GM12875 (cell line): Measurements from ENCODE around the gene PIP4K2A.

Experiments used
- H3K4me3 ChIP-seq: one replicate; pipeline ENCODE4 v1.5.1; 2011; ENCODE audit warnings: low read depth, low read length, control low read depth
- TF ChIP-seq, protein P1 (sequence below): IDR thresholded peaks from 2 replicates; pipeline ENCODE4 v1.5.1; 2011; ENCODE audit warnings: low read depth, mild to moderate bottlenecking, control low read depth, inconsistent platforms, low read length, moderate library complexity, borderline replicate concordance; ENCODE audit not compliant: insufficient read depth

Gene PIP4K2A

DNA sequence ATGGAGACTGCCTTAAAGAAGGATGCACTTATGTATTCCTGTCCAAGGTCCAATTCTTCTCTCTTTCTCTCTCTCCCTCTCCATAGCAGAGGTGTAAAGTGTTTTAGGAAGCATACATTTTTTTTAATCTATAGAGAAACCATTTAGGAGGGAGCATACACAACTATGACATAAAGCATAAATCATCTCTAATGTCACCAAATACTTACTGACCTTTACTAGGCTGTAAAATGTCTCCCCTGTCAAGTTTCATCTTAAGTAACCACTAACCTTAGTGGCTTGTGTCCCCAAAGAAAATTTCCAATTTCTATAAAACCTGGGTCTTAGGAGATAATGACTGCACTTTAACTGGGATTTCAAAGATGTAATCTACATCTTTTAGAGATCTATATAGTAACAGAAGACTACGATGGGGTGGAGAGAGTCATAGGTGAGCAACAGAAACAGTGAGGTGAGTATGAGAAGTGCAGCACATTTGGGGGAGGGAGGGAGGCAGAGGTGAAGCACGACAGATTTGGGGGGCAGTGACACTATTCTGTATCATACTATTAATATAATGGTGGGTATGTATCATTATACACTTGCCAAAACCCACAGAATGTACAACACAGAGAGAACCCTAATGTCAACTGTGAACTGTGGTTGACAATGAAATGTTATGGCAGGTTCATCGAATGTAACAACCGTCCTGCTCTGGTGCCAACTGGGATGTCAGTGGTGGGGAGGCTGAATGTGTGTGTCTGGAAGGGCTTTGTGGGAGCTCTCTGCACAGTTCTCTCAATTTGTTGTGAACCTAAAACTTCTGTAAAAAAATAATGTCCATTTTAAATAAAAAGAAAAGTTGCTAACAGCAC is 79.5 kb downstream of the PIP4K2A start:
- H3K4me3 ChIP-seq, result no peak overlapping the region
- TF ChIP-seq, protein P1, sequence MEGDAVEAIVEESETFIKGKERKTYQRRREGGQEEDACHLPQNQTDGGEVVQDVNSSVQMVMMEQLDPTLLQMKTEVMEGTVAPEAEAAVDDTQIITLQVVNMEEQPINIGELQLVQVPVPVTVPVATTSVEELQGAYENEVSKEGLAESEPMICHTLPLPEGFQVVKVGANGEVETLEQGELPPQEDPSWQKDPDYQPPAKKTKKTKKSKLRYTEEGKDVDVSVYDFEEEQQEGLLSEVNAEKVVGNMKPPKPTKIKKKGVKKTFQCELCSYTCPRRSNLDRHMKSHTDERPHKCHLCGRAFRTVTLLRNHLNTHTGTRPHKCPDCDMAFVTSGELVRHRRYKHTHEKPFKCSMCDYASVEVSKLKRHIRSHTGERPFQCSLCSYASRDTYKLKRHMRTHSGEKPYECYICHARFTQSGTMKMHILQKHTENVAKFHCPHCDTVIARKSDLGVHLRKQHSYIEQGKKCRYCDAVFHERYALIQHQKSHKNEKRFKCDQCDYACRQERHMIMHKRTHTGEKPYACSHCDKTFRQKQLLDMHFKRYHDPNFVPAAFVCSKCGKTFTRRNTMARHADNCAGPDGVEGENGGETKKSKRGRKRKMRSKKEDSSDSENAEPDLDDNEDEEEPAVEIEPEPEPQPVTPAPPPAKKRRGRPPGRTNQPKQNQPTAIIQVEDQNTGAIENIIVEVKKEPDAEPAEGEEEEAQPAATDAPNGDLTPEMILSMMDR, result no peak

DNA sequence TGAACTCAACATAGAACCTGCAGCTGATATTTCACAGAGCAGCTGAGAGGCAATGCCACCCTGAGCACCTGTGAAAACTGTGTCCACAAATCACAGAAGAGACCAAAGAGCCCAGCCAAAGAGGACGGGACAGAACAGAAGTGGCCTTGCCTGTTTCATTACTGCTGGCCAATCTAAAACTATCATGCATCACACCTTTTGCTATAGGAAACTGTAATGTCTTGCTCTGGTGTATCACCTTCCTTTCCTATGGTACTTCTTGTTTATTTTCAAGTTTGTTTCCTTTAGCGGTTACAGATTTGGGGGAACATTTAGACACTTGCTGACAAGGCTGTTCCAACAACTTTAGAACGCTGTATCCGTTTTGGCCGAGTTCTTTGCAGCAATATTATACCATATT is 80.3 kb downstream of the PIP4K2A start:
- TF ChIP-seq, protein P1, result no peak

DNA sequence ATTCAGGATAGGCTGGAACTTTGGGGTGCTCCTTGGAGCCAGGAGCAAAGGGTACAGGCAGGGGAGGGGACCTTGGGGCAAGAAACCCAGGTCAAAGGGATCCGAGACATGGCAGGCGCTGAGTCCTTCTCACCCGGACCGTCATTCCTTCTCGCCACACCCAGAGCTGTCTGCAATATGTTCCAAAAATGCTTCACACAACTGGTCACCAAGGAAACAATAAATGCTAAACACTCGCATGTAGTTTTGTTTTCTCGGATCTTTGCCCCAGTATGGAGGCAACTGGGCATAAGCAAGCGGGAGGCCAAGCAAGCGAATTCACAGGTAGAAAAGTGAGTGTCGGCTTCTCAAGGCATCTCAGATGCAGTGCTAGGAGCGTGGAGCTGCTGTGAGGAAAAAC is 80.8 kb downstream of the PIP4K2A start:
- TF ChIP-seq, protein P1, result no peak
- H3K4me3 ChIP-seq, result no peak overlapping the region

More for the DNA sequence above, 80.3 kb downstream of the PIP4K2A start:
- no peak overlapping the region for H3K4me3 ChIP-seq

DNA sequence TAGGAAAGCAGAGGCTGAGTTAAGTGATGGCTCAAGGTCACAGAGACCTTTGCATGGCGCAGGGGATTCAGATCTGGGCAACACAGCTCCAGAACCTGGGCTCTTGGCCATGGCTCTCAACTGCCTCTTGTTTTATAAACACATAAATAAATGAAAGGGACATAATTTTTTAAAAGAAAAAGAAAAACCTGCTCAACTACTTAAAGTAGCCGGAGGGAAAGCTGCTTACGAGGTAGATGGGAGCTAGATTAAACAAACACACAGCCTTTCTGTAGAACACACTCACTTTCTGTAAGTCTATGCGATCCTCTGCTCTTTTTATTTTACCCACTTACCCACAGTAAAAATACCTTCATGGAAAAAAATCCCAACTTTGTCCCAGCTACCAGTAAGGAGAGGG is 81.3 kb downstream of the PIP4K2A start:
- TF ChIP-seq, protein P1, result no peak
- H3K4me3 ChIP-seq, result no peak overlapping the region

DNA sequence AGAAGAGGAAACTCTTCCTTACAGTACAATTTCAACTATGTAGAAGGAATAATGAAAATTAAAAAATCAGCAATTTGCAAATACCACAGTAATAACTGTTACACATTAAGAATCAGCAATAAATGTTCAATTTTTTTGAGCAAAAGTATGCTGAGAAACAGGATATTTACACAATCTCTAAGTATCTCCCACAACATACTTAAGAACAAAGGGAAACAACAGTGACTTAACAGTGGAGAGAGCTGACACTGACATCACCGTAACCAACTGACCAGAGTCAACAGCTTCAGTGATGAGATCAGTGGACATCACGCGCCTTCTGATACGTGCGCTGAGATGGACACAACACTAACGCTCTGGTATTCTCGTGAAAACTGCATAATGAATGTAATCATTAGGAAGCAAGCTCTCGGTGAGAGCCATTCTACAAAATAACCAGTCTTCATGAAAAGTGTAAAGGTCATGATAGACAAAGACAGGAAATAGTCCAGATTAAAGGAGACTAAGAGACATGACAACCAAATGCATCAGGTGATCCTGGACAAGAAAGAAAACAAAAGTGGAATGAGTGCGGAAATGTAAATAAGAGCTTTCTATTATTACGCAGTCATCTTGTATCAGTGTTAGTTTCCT is 82.6 kb downstream of the PIP4K2A start:
- TF ChIP-seq, protein P1, result no peak

DNA sequence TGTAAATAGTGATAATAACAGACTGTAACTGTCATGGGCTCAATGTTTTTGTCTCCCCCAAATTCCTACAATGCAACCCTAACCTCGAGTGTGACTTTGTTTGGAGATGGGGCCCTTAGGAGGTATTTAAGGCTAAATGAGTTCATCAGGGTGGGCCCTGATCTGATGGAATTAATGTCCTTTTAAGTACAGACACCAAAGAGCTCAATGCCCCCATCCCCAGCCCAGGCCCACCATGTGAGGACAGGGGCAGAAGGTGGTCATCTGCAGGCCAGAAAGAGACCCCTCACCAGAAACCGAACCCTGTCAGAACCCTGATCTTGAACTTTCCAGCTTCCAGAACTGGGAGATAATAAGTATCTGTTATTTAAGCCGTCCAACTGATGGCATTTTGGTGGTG is 83.2 kb downstream of the PIP4K2A start:
- TF ChIP-seq, protein P1, result no peak

More for the DNA sequence above, 82.6 kb downstream of the PIP4K2A start:
- no peak overlapping the region for H3K4me3 ChIP-seq

More for the DNA sequence above, 83.2 kb downstream of the PIP4K2A start:
- H3K4me3 ChIP-seq, result no peak overlapping the region
